Muscle layer of colon (tissue), 2 donors: Measurements from ENCODE around the gene KRT75.

Source experiments
- H3K27ac ChIP-seq: one replicate; pipeline ENCODE4 v1.7.0; 2013; ENCODE audit warnings: low read depth, mild to moderate bottlenecking, low read length, moderate library complexity
- H3K27me3 ChIP-seq, 2 donors: one replicate each; pipeline ENCODE4 v1.7.0; 2013; ENCODE audit warnings: low read length in 2 of 2, mild to moderate bottlenecking in 2 of 2; ENCODE audit not compliant: insufficient read depth in 2 of 2, control insufficient read depth in 1 of 2
- H3K36me3 ChIP-seq: one replicate; pipeline ENCODE4 v1.7.0; 2013; ENCODE audit warnings: mild to moderate bottlenecking, low read length; ENCODE audit not compliant: insufficient read depth
- H3K4me1 ChIP-seq: one replicate; pipeline ENCODE4 v1.7.0; 2013; ENCODE audit warnings: mild to moderate bottlenecking, low read length; ENCODE audit not compliant: insufficient read depth
- H3K4me3 ChIP-seq, 2 donors: one replicate each; pipeline ENCODE4 v1.7.0; 2013; ENCODE audit warnings: low read length in 2 of 2, low read depth in 1 of 2, mild to moderate bottlenecking in 1 of 2, moderate library complexity in 1 of 2
- H3K9ac ChIP-seq: one replicate; pipeline ENCODE4 v1.7.0; 2013; ENCODE audit warnings: low read length
- H3K9me3 ChIP-seq: one replicate; pipeline ENCODE4 v1.7.0; 2013; ENCODE audit warnings: mild to moderate bottlenecking, low read length
- donor health status: abdominal sarcoma.
- donor health status: Adenocarcinoma of cecum.

Gene KRT75

DNA sequence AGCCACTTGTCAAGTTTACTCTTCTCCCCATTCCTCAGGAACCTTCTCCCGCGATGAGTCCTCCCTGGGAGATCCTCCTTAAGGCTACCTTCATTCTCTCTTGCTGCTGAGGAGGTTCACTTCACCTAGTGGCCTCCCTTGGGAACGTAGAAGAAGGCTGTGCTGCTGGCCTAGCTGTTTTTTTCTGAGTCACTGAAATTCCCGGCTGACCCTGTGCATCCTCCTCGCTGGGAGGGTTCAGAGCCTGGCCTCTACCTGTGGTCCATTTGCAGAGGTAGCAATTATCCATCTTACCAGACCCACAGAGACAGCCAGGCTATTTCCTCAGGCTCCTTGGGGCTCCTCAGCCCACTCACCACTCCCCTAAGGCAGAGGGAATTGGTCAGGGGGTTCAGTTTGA, 32.6 kb downstream of the KRT75 start:
- no peaks in the 10 kb centered on the region for H3K4me1 ChIP-seq
- H3K9me3 ChIP-seq: no peaks in the 10 kb centered on the region
- peaks cover 0 to 4% of the 10 kb centered on the region in 2 donors for H3K27me3 ChIP-seq
- H3K9ac ChIP-seq: no peak overlapping the region
- H3K4me3 ChIP-seq: no peak overlapping the region
- H3K36me3 ChIP-seq: no peaks in the 10 kb centered on the region
- H3K27ac ChIP-seq: no peak overlapping the region

DNA sequence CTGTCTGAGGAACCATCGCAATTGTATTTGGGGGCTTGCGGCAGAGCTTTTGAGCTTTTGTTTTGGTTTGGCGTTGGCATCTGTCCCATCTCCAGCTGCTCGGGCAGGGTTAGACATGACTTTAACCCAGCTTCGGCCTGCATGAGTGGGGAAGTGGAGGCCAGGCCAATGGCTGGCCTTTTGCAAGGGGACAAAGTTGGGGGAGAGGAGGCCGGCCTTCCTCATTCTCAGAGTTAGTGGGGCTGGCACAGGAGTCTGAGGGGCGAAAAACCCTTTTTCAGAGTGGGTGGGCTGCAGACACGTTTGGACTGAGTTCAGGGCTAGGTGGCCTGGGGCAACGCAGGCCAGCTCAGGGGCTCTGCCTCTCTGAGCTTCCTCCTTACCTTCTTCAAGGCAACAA, 33.3 kb downstream of the KRT75 start:
- Histone ChIP-seq H3K4me3 (no peak overlapping the region), H3K9me3 (no peaks in the 10 kb centered on the region), H3K9ac (no peak overlapping the region), H3K4me1 (no peaks in the 10 kb centered on the region), H3K27ac (no peak overlapping the region), H3K27me3 (peaks cover 0 to 4% of the 10 kb centered on the region in 2 donors), H3K36me3 (no peaks in the 10 kb centered on the region)

- Histone ChIP-seq H3K4me1 (no peaks in the 10 kb centered on the region), H3K4me3 (no peak overlapping the region), H3K27me3 (peaks cover 0 to 4% of the 10 kb centered on the region in 2 donors), H3K9ac (no peak overlapping the region), H3K9me3 (no peaks in the 10 kb centered on the region), H3K27ac (no peak overlapping the region), H3K36me3 (no peaks in the 10 kb centered on the region)
Measured at GRCh38 chr12:52399756-52400155, 34.4 kb downstream of the KRT75 start.

DNA sequence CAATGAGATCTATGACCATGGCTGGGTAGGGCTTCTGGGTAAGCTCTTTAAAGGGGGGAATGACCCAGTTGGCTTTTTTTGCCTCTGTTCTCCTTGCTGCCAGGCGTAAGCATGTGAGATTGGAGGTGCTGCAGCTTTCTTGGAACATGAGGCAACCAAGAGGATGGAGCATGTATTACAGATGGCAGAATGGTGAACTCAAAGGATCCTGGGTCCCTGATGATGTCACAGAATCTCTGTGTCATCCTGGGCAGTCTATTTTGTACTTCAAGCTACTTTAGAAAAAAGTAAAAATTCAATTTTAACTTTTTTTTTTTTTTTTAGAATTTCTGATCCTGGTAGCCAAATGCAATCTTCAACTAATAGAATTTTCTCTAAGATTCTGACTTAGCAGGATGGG, 36.0 kb downstream of the KRT75 start:
- no peaks in the 10 kb centered on the region for H3K9me3 ChIP-seq

DNA sequence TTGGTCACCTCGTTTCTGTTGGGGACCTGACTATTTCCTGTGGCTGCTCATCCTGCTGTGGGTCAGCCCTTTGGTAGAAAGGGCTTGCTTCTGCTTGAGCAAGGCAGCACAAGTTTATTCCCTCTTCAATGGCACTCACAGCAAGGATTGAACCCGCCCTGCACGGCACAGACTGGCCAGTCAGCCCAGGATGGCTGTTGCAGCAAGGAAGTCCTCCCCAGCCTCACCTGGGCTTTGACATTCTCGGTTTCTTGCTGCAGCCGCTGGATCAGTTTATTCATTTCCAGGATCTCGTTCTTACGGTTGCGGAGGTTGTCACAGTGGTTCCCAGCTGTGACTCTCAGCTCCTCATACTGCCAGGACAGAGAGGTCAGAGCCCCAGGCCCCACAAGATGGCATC, 37.5 kb downstream of the KRT75 start:
- Histone ChIP-seq H3K27me3 (no peaks in the 10 kb centered on the region), H3K27ac (no peak overlapping the region)

More for the DNA sequence above, 36.0 kb downstream of the KRT75 start:
- no peak overlapping the region for H3K4me3 ChIP-seq
- no peak overlapping the region for H3K27ac ChIP-seq
- no peaks in the 10 kb centered on the region for H3K4me1 ChIP-seq
- no peak overlapping the region for H3K9ac ChIP-seq
- H3K36me3 ChIP-seq: no peaks in the 10 kb centered on the region
- no peaks in the 10 kb centered on the region for H3K27me3 ChIP-seq

GRCh38 chr12:52395761-52396434, 38.3 kb downstream of the KRT75 start:
- Histone ChIP-seq H3K27ac (no peak overlapping the region), H3K9ac (no peak overlapping the region), H3K27me3 (no peaks in the 10 kb centered on the region)

More for the DNA sequence above, 37.5 kb downstream of the KRT75 start:
- Histone ChIP-seq H3K36me3 (no peaks in the 10 kb centered on the region), H3K4me3 (no peak overlapping the region), H3K4me1 (peaks cover 2% of the 10 kb centered on the region), H3K9me3 (no peaks in the 10 kb centered on the region), H3K9ac (no peak overlapping the region)

DNA sequence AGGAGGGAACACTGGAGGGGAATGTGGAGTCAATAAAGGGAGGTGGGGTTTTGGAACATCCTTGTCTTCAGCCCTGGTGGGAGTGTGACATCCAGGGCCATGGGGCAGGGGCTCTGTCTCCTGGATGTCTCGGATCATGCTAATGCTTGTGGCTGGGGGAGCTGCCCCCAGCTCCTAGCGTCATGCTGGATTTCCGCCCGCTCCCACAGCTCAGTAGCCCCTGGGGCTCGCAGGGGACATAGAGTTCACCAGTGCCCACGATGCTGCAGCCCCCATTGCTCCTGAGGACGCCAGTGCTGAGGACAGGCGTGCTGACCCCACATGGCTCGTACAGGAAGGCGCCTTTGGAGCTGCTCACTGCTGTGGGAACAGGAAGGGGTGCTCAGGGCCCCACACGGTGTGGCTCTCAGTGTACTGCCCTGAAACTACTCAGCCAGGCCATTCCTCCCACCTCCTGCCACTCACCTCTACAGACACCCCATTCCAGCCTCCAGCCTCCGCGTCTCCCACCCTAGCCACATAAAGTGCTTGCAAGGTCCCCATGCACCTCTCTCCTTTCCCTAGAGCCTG, 39.2 kb downstream of the KRT75 start:
- H3K27me3 ChIP-seq: no peaks in the 10 kb centered on the region
- H3K9ac ChIP-seq: no peak overlapping the region
- no peaks in the 10 kb centered on the region for H3K9me3 ChIP-seq
- H3K27ac ChIP-seq: no peak overlapping the region
- no peak overlapping the region for H3K4me3 ChIP-seq
- peaks cover 12% of the 10 kb centered on the region for H3K4me1 ChIP-seq
- H3K36me3 ChIP-seq: no peaks in the 10 kb centered on the region

More at GRCh38 chr12:52395761-52396434, 38.3 kb downstream of the KRT75 start:
- Histone ChIP-seq H3K36me3 (no peaks in the 10 kb centered on the region), H3K9me3 (no peaks in the 10 kb centered on the region), H3K4me3 (no peak overlapping the region), H3K4me1 (peaks cover 10% of the 10 kb centered on the region)

GRCh38 chr12:52392465-52393007, 41.6 kb downstream of the KRT75 start:
- Histone ChIP-seq H3K27ac (no peak overlapping the region), H3K36me3 (no peaks in the 10 kb centered on the region), H3K9me3 (no peaks in the 10 kb centered on the region), H3K9ac (no peak overlapping the region), H3K4me3 (no peak overlapping the region), H3K27me3 (no peaks in the 10 kb centered on the region), H3K4me1 (peaks cover 12% of the 10 kb centered on the region)

DNA sequence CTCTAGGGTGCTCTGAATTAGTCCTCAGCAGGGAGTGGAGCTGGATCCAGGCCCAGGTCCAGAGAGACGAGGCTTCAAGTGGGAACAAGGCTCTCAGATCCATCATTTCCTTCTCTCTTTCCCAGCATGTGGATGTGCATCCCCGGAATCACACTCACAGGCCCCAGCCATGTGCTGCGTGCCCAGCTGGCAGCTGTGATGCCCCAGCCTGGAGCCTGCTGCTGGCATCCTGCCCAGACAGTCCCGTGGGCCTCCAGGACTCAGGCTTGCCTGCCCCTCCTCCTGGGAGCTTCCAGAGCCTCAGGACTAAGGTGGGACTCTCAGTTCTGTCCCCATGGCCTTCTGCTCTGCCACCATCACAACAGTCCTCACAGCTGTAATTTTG, 42.6 kb downstream of the KRT75 start:
- Histone ChIP-seq H3K4me1 (peaks cover 12% of the 10 kb centered on the region), H3K27ac (no peak overlapping the region), H3K9ac (no peak overlapping the region), H3K36me3 (no peaks in the 10 kb centered on the region), H3K27me3 (no peaks in the 10 kb centered on the region), H3K9me3 (no peaks in the 10 kb centered on the region), H3K4me3 (no peak overlapping the region)

DNA sequence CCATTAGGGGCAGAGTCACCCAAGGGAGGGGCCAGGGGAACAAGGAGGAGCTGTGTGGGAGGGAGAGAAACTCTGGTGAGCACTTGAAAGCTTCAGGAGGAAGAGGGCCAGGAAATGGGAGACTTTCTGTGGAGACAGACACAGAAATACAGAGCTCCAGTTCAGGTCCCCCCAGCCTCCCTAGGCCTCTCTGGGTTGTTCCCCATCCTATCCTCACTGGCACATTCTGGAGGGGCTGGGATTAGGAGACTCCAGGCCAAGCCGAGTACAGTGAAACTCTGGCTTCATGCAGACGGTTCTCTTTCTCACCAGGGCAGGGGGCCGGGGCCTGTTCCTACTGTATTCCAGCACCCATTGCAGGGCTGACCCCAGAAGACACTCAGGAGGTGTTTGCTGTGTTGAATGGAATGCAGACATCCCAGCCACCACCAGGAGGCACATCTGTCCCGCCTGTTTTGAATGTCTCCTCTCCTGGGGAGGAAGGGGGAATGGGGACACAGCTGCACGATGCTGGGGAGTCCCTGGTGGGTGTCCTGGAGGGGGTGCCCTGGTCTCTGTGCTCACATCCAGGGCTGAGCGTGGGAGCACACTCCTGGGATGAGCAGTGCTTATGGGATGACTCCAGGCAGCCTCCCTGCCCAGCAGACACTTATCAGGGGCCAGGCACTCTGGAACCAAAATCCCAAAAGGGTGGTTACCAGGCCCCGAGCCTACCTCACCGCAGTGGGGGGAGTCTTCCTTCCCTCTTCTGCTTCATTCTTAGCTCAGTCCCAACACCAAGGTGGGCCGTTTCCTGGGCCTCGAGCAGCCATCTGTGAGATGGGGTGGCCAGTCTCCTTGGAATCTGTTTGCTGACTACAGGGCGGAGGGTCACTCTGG, 43.2 kb downstream of the KRT75 start:
- H3K9ac ChIP-seq: no peak overlapping the region
- no peaks in the 10 kb centered on the region for H3K36me3 ChIP-seq
- no peak overlapping the region for H3K27ac ChIP-seq
- no peaks in the 10 kb centered on the region for H3K9me3 ChIP-seq
- no peaks in the 10 kb centered on the region for H3K27me3 ChIP-seq
- H3K4me3 ChIP-seq: no peak overlapping the region
- peaks cover 12% of the 10 kb centered on the region for H3K4me1 ChIP-seq
